ENCODE results near the gene LYPLAL1. TPM values are rescaled to one million over a fixed set of nuclear protein-coding genes. Genes with fewer than 3 reads are reported as not detected.

The LYPLAL1 gene
- total RNA-seq, 6 donors from 2014 or later: 11.7 to 42.7 (median 26.0) TPM

DNA sequence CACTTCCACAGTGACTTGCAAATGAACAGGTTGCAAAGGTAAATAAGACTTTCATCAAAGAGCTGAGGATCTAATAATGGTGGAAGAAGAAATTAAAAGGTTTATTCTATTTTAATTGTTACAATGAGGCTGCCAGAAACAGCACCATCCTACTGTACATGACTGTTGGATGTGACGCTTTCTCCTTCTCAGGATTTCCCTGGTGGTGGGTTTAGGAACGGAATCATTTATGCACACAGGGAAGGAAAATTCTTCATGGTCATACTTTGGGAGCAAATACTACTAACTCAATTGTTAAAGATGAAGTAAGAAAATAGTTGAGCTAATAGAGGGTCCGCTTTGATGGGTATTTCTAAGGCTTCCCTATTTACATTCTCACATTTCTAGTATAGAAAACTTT is 22.2 kb upstream of the LYPLAL1 start:
- Histone ChIP-seq H3K27me3 (no peaks in the 10 kb centered on the region), H3K4me1 (no peaks in the 10 kb centered on the region), H3K27ac (no peak overlapping the region), H3K36me3 (no peaks in the 10 kb centered on the region), H3K9me3 (no peaks in the 10 kb centered on the region), H3K4me3 (no peak overlapping the region)
- no peak for DNase-seq
- TF ChIP-seq EP300 (IDR thresholded peaks at IDR 0.05): no peak
- TF ChIP-seq, protein P1, sequence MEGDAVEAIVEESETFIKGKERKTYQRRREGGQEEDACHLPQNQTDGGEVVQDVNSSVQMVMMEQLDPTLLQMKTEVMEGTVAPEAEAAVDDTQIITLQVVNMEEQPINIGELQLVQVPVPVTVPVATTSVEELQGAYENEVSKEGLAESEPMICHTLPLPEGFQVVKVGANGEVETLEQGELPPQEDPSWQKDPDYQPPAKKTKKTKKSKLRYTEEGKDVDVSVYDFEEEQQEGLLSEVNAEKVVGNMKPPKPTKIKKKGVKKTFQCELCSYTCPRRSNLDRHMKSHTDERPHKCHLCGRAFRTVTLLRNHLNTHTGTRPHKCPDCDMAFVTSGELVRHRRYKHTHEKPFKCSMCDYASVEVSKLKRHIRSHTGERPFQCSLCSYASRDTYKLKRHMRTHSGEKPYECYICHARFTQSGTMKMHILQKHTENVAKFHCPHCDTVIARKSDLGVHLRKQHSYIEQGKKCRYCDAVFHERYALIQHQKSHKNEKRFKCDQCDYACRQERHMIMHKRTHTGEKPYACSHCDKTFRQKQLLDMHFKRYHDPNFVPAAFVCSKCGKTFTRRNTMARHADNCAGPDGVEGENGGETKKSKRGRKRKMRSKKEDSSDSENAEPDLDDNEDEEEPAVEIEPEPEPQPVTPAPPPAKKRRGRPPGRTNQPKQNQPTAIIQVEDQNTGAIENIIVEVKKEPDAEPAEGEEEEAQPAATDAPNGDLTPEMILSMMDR (IDR thresholded peaks at IDR 0.05): no peak
- no peak for TF ChIP-seq POLR2AphosphoS5 (IDR thresholded peaks at IDR 0.05)
- TF ChIP-seq POLR2A (IDR thresholded peaks at IDR 0.05): no peak
- 95 to 98% methylated on average over 3 of the region's 3 CpGs for WGBS, 2 donors
- ATAC-seq (ENCODE audit: low FRiP score in 2 of 2): no peak

DNA sequence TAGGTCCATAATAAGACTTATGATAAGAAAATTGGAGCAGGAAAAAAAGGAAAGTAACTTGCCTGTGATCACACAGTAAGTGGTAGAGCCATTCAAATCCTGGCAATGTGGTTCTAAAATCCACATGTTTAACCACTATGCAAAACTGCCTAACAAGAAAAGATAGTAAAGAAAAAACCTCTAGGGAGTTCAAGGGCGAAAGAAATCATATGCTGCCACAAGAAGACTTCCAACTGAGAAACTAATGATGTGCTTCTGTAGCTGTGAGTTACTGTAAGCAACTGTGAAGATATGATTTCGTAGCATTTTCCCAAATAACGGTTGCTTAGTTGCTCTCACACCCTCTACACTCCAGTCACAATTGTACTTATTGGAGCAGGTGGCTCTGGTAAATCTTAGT is 20.9 kb upstream of the LYPLAL1 start:
- no peak overlapping the region for H3K4me3 ChIP-seq
- DNase-seq (no peak), ATAC-seq (ENCODE audit: low FRiP score in 2 of 2) (no peak)
- TF ChIP-seq POLR2A (IDR thresholded peaks at IDR 0.05) (no peak), POLR2AphosphoS5 (IDR thresholded peaks at IDR 0.05) (no peak), EP300 (IDR thresholded peaks at IDR 0.05) (no peak)
- WGBS, 2 donors: 73 to 77% methylated on average over 3 of the region's 3 CpGs
- no peak overlapping the region for H3K27ac ChIP-seq
- H3K27me3 ChIP-seq: no peaks in the 10 kb centered on the region
- H3K4me1 ChIP-seq: no peaks in the 10 kb centered on the region
- no peaks in the 10 kb centered on the region for H3K36me3 ChIP-seq
- no peaks in the 10 kb centered on the region for H3K9me3 ChIP-seq

DNA sequence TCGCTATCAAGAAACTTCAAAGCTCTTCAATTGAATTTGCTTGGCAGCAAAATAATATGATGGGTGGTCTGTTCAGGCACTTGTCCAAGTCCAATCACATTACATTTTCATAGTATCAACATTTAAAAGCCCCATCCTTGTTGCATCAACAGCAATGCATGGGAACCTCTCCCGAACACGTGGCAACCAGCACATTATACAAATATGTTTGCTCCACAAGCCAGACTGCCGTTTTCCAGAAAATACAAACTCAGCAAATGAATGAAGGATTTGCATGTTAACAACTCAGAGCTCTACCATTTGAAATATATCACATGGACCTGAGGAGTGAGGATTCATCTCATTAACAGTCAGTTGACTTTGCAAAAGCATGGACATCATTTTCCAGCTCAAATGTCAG is 20.0 kb upstream of the LYPLAL1 start:
- no peaks in the 10 kb centered on the region for H3K27me3 ChIP-seq
- no peaks in the 10 kb centered on the region for H3K4me1 ChIP-seq
- TF ChIP-seq, protein P1 (IDR thresholded peaks at IDR 0.05): no peak
- TF ChIP-seq POLR2AphosphoS5 (IDR thresholded peaks at IDR 0.05) (no peak), EP300 (IDR thresholded peaks at IDR 0.05) (no peak), POLR2A (IDR thresholded peaks at IDR 0.05) (no peak)
- ATAC-seq (ENCODE audit: low FRiP score in 2 of 2): no peak
- no peak overlapping the region for H3K4me3 ChIP-seq
- H3K27ac ChIP-seq: no peak overlapping the region
- 78 to 89% methylated on average over 4 of the region's 4 CpGs for WGBS, 2 donors
- no peaks in the 10 kb centered on the region for H3K9me3 ChIP-seq
- DNase-seq: no peak
- H3K36me3 ChIP-seq: no peaks in the 10 kb centered on the region

DNA sequence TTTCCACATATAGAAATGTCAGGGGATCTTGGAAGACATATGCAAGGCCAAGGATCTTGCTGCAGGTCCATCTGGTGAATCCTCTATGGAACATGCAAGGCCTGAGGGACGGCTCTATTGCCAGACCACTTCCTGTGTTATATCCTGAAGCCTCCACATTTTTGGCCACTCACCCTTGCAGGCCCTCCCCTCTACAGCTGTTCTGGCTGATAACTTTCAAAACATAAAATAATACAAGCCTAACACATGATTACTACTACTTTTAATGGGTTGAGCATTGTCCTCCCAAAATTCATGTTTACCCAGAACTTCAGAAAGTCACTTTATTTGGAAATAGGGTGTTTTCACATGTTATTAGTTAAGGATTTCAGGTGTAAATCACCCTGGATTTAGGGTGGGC is 18.5 kb upstream of the LYPLAL1 start:
- 42 to 53% methylated on average over 1 of the region's 1 CpG for WGBS, 2 donors
- no peak for ATAC-seq (ENCODE audit: low FRiP score in 2 of 2)
- Histone ChIP-seq H3K27me3 (no peaks in the 10 kb centered on the region), H3K27ac (no peak overlapping the region), H3K4me3 (no peak overlapping the region), H3K36me3 (no peaks in the 10 kb centered on the region), H3K9me3 (no peaks in the 10 kb centered on the region), H3K4me1 (no peaks in the 10 kb centered on the region)
- TF ChIP-seq EP300 (IDR thresholded peaks at IDR 0.05): no peak
- TF ChIP-seq POLR2A (IDR thresholded peaks at IDR 0.05): no peak
- TF ChIP-seq, protein P1 (IDR thresholded peaks at IDR 0.05): no peak
- no peak for TF ChIP-seq POLR2AphosphoS5 (IDR thresholded peaks at IDR 0.05)
- no peak for DNase-seq

DNA sequence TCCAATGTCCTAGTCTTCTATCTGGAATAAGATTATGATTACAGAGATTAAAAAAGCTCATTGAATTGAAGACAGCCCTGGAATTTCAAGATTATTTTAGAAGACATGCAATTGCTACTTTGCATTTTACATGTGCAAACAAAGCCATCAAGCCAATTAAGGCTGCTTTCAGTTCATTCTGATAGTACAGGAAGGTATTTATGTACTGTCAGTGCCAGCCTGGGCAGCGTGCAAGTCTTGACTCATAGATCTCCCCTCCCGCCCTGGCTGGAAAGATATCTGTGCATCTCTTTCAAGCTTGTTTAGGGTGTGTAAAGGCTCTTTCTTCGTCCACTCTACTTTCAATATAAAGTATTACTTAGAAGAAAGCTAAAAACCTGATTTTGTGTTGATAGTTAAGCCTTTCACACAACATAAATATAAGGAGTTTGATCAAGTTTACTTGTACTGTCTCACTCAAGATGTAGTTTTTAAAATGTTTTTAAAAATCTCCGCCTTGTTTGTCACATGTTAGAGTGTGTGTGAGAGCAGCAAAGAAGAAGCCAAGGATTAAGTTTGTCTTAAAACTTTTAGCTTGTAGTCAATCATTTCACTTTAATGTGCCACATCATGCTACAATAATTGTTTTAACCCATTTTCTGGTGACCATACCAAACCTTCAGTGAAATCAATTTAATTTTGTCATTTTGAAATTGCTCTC is 13.6 kb upstream of the LYPLAL1 start:
- Histone ChIP-seq H3K27ac (no peak overlapping the region), H3K9me3 (no peaks in the 10 kb centered on the region), H3K36me3 (no peaks in the 10 kb centered on the region), H3K27me3 (no peaks in the 10 kb centered on the region), H3K4me3 (no peak overlapping the region), H3K4me1 (no peaks in the 10 kb centered on the region)
- no peak for ATAC-seq (ENCODE audit: low FRiP score in 2 of 2)
- DNase-seq: no peak
- 84 to 87% methylated on average over 4 of the region's 4 CpGs for WGBS, 2 donors
- TF ChIP-seq, protein P1 (IDR thresholded peaks at IDR 0.05): no peak
- no peak for TF ChIP-seq POLR2A (IDR thresholded peaks at IDR 0.05)
- no peak for TF ChIP-seq POLR2AphosphoS5 (IDR thresholded peaks at IDR 0.05)
